ENCODE measurements around the gene CSMD2. TPM values are rescaled to one million over a fixed set of nuclear protein-coding genes. Genes with fewer than 3 reads are reported as not detected.

Gene CSMD2
- total RNA-seq, 2 experiments from 2014 or later, result not detected

DNA sequence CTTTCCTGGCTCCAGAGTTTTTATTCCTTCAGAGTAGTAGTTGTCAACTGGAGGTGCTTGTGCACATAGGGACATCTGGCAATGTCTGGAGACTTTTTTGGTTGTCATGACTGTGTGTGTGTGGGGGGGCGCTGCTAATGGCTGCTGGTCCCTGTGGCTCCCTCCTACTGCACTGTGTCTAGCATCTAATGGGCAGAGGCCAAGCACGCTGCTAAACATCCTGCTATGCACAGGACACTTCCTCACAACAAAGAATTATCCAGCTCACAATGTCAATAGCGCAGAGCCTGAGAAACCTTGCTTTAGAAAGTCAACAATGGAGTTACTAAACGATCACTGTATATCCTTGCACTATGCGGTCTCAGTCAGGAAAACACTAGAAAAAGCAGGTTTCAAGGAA is 320.9 kb downstream of the CSMD2 start:
- Histone ChIP-seq H3K4me3 (ENCODE audit: low read depth, low read length, poor library complexity, severe bottlenecking) (no peak overlapping the region), H3K4me1 (ENCODE audit: insufficient read depth, low read length, poor library complexity, severe bottlenecking) (no peaks in the 10 kb centered on the region), H3K27ac (ENCODE audit: low read depth, low read length, poor library complexity, severe bottlenecking) (no peak overlapping the region), H2AFZ (ENCODE audit: low read length) (no peak overlapping the region), H3K36me3 (ENCODE audit: insufficient read depth, low read length) (no peaks in the 10 kb centered on the region), H3K4me2 (ENCODE audit: low read length) (no peak overlapping the region), H4K20me1 (ENCODE audit: insufficient read depth, low read length) (no peaks in the 10 kb centered on the region), H3K9me2 (ENCODE audit: insufficient read depth, low read length) (no peaks in the 10 kb centered on the region), H3K79me2 (ENCODE audit: insufficient read depth, low read depth, low read length) (no peaks in the 10 kb centered on the region), H3K9me3 (ENCODE audit: low read length) (no peaks in the 10 kb centered on the region)
- TF ChIP-seq EZH2phosphoT487 (IDR thresholded peaks at IDR 0.05; ENCODE audit: borderline replicate concordance, low read depth, low read length), result no peak
- TF ChIP-seq, protein P1, sequence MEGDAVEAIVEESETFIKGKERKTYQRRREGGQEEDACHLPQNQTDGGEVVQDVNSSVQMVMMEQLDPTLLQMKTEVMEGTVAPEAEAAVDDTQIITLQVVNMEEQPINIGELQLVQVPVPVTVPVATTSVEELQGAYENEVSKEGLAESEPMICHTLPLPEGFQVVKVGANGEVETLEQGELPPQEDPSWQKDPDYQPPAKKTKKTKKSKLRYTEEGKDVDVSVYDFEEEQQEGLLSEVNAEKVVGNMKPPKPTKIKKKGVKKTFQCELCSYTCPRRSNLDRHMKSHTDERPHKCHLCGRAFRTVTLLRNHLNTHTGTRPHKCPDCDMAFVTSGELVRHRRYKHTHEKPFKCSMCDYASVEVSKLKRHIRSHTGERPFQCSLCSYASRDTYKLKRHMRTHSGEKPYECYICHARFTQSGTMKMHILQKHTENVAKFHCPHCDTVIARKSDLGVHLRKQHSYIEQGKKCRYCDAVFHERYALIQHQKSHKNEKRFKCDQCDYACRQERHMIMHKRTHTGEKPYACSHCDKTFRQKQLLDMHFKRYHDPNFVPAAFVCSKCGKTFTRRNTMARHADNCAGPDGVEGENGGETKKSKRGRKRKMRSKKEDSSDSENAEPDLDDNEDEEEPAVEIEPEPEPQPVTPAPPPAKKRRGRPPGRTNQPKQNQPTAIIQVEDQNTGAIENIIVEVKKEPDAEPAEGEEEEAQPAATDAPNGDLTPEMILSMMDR (conservative IDR thresholded peaks at IDR 0.05; ENCODE audit: low read length), result no peak
- intact Hi-C loops (cut with micrococcal nuclease; ENCODE audit: unreplicated experiment), result no loop called here
- POLR2A ChIA-PET, result no interaction called here
- no peak for DNase-seq (ENCODE audit: low spot score)
- CTCF ChIA-PET (ENCODE audit: unreplicated experiment), result no interaction called here
- no TSS peak for BruUV-seq (replicated peaks)

DNA sequence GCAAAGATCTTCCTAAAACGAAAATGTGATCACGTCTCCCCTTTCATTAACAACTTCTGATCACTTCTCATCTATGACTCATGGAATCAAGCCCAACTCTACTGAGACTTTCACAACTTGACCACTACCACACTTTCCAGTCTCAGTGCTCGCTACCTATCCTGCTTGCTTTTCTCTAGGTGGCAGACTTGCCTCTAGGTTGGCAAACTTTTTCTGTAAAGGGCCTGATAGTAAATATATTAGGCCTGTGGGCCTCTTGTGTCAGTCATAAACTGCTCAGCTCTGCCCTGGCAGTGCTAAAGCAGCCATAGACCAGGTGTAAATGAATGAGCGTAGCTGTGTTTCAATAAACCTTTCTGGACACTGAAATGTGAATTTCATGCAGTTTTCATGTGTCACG is 322.7 kb downstream of the CSMD2 start:
- intact Hi-C loops (cut with micrococcal nuclease; ENCODE audit: unreplicated experiment), result no loop called here
- Histone ChIP-seq H3K36me3 (ENCODE audit: insufficient read depth, low read length) (no peaks in the 10 kb centered on the region), H3K9me2 (ENCODE audit: insufficient read depth, low read length) (no peaks in the 10 kb centered on the region), H3K4me3 (ENCODE audit: low read depth, low read length, poor library complexity, severe bottlenecking) (no peak overlapping the region), H2AFZ (ENCODE audit: low read length) (no peak overlapping the region), H4K20me1 (ENCODE audit: insufficient read depth, low read length) (no peaks in the 10 kb centered on the region), H3K9me3 (ENCODE audit: low read length) (no peaks in the 10 kb centered on the region), H3K4me1 (ENCODE audit: insufficient read depth, low read length, poor library complexity, severe bottlenecking) (no peaks in the 10 kb centered on the region), H3K79me2 (ENCODE audit: insufficient read depth, low read depth, low read length) (no peaks in the 10 kb centered on the region), H3K4me2 (ENCODE audit: low read length) (no peak overlapping the region), H3K27ac (ENCODE audit: low read depth, low read length, poor library complexity, severe bottlenecking) (no peak overlapping the region)
- no peak for TF ChIP-seq EZH2phosphoT487 (IDR thresholded peaks at IDR 0.05; ENCODE audit: borderline replicate concordance, low read depth, low read length)
- TF ChIP-seq, protein P1 (conservative IDR thresholded peaks at IDR 0.05; ENCODE audit: low read length), result 0 out of 2 replicates have a peak, but pooled peaks have one; percentile 15
- no TSS peak for BruUV-seq (replicated peaks)
- CTCF ChIA-PET (ENCODE audit: unreplicated experiment), result no interaction called here
- POLR2A ChIA-PET, result no interaction called here
- DNase-seq (ENCODE audit: low spot score), result no peak

DNA sequence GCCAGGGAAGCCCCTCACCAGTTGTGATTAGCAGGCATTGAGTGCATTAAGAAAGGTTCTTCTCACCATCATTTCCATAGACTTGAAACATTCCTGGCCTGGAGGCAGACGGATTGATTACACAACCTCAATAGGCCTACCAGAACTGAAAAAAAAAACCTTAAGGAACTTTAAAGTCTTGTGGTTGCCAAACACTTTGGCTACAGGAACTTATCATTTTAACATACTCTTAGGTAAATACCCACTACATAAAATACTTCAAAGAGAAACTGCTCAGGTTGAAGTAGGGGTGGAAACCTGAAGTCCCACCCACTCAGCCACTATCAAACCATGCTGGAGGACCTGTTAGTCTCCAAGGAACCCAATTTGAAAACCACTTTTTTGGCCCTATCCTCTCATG is 323.5 kb downstream of the CSMD2 start:
- no peak for TF ChIP-seq EZH2phosphoT487 (IDR thresholded peaks at IDR 0.05; ENCODE audit: borderline replicate concordance, low read depth, low read length)
- TF ChIP-seq, protein P1 (conservative IDR thresholded peaks at IDR 0.05; ENCODE audit: low read length), result no peak
- Histone ChIP-seq H3K79me2 (ENCODE audit: insufficient read depth, low read depth, low read length) (no peaks in the 10 kb centered on the region), H3K27ac (ENCODE audit: low read depth, low read length, poor library complexity, severe bottlenecking) (no peak overlapping the region), H3K4me2 (ENCODE audit: low read length) (no peak overlapping the region), H2AFZ (ENCODE audit: low read length) (no peak overlapping the region), H3K9me3 (ENCODE audit: low read length) (no peaks in the 10 kb centered on the region), H3K4me1 (ENCODE audit: insufficient read depth, low read length, poor library complexity, severe bottlenecking) (no peaks in the 10 kb centered on the region), H4K20me1 (ENCODE audit: insufficient read depth, low read length) (no peaks in the 10 kb centered on the region), H3K4me3 (ENCODE audit: low read depth, low read length, poor library complexity, severe bottlenecking) (no peak overlapping the region), H3K36me3 (ENCODE audit: insufficient read depth, low read length) (no peaks in the 10 kb centered on the region), H3K9me2 (ENCODE audit: insufficient read depth, low read length) (no peaks in the 10 kb centered on the region)
- POLR2A ChIA-PET, result no interaction called here
- no peak for DNase-seq (ENCODE audit: low spot score)
- no TSS peak for BruUV-seq (replicated peaks)
- intact Hi-C loops (cut with micrococcal nuclease; ENCODE audit: unreplicated experiment), result no loop called here
- CTCF ChIA-PET (ENCODE audit: unreplicated experiment), result no interaction called here
